ENCODE results near the gene ZFP36L2.

The ZFP36L2 gene

DNA sequence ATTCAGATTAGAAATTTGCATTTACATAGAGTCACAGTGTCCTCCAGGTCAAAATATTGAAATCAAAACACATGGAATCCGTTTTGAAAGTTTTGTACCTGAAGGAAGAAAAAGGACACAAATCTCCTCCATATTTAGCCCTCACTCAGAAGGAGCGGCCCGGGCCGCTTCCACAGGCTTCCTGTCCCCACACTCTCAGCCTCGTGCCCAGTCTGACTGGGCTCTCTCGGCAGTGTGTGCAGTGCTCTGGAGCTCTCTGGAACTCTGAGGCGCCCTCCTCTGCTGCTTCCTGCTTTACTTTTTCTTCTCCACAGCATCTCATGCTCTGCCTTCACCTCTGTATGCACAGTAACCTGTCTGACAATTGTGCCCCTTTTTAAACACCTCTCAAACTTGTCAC is 22.2 kb upstream of the ZFP36L2 start:
- no peak for DNase-seq (ENCODE audit: low read depth in 2 of 2)

GRCh38 chr2:43246641-43247040 is 20.2 kb upstream of the ZFP36L2 start:
- DNase-seq (ENCODE audit: low read depth in 2 of 2), result no peak

- no peak for DNase-seq (ENCODE audit: low read depth in 2 of 2)
Observed at GRCh38 chr2:43241558-43241957, 15.2 kb upstream of the ZFP36L2 start.

DNA sequence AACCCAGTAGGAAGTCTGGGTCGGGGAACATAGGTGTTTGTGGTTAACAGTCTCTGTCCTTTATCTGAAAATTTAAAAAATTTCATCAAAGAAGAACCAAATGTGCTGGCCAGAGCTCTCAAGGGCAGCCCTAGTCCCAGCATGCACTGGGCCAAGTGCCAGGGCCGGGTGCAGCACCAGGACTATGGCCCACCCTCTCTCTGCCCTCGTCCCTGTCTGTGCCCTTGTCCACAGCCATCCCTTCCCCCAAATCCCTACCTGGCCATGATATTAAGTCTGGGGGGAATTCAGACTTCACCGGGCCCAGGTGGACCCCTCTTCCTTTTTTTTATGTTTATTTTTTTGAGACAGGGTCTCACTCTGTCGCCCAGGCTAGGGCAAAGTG is 14.4 kb upstream of the ZFP36L2 start:
- no peak for DNase-seq (ENCODE audit: low read depth in 2 of 2)

DNA sequence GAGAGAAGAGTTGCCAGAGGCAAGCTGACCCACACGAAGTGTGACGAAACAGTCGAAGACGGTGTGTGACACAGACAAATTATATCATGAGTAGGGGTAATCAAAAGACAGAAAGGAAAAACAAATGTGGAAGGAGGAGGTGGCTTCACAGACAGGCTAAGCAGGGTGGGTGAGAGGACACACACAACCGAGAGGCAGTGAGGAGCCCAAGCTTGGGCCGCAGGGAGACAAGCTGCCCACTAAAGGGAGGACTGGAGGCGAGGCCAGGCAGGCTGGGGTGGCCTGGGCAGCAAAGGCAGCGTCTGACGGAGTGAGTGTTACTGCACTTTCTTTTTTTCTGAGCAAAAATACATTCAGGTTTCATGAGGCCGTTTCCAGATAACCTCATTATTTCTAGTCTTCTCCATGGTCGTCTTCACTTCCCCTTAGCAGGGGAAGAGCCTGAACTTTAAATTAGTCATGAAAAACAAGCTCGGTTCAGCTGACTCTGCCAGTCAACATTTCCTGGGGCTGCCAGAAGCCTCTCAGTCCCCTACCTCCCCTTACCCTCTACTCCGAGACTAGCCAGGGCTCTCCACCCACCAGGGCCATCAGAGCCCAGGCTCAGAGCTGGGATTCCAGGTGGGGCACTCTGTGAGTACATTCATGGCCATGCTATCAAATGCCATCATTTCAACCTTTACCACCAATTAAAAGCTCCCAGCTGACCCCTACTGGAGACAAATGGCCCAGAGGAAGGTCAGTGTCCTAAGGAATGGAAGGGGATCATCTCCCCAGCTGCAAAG is 13.8 kb upstream of the ZFP36L2 start:
- DNase-seq (ENCODE audit: low read depth in 2 of 2), result no peak

GRCh38 chr2:43238813-43239212 is 12.4 kb upstream of the ZFP36L2 start:
- DNase-seq (ENCODE audit: low read depth in 2 of 2), result no peak

GRCh38 chr2:43238176-43238575 is 11.8 kb upstream of the ZFP36L2 start:
- no peak for DNase-seq (ENCODE audit: low read depth in 2 of 2)

DNA sequence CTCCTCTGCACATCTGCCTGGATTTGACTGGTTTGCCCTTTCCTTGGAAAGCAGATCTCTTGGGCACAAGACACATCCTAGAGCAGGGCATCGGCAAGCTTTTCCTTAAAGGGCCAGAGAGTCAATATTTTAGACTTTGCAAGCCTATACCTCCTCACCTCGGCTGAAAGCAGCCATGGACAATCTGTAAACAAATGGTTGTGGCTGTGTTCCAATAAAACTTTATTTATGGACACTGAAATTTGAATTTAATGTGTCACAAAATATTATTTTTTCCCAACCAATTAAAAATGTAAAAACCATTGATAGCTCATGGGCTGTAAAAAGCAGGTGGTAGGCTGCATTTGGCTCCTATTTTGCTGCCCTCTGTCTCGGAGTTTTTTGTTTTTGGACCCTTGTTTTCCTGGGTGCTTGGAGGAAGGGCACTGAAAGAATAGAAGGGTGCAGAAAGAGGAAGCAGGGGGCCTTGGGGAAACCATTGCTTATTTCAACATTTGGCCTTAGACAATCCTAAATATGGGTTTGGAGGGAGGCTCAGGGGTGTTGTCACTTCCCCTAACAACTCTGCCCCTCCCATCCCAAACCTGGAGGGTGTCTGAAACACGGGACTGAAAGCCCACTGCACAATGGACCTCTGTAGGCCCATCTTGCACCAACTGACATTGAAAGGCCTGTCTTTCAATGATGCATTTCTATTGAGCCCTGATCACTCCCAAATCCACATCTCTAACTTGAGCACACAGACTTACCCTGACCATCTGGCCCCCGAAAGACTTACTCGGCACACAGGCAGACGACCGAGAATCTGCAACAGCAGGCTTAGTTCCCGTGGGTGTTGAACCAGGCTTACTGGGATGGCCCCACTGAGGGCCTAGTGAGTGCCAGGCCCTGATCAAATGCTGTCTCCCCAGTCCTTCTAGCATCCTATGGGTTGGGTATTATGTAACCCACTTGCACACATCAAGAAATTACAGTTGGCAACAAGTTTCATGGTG is 7.1 kb upstream of the ZFP36L2 start:
- DNase-seq (ENCODE audit: low read depth in 2 of 2), result no peak

GRCh38 chr2:43230951-43231827 is 4.8 kb upstream of the ZFP36L2 start:
- no peak for DNase-seq (ENCODE audit: low read depth in 2 of 2)

GRCh38 chr2:43230351-43230885 is 4.0 kb upstream of the ZFP36L2 start:
- DNase-seq (ENCODE audit: low read depth in 2 of 2), result no peak

- DNase-seq (ENCODE audit: low read depth in 2 of 2), result no peak
Observed at GRCh38 chr2:43228756-43229659, 2.6 kb upstream of the ZFP36L2 start.

GRCh38 chr2:43228321-43228751 is 1.9 kb upstream of the ZFP36L2 start:
- no peak for DNase-seq (ENCODE audit: low read depth in 2 of 2)

GRCh38 chr2:43227830-43228281 is 1.4 kb upstream of the ZFP36L2 start:
- no peak for DNase-seq (ENCODE audit: low read depth in 2 of 2)

GRCh38 chr2:43226955-43227829 is 786 bp upstream of the ZFP36L2 start:
- DNase-seq (ENCODE audit: low read depth in 2 of 2), result peak; percentile 44 to 49

GRCh38 chr2:43225788-43226557 is 433 bp downstream of the ZFP36L2 start:
- DNase-seq (ENCODE audit: low read depth in 2 of 2), result peak; percentile 70 to 75

- peak; percentile 43 to 53 for DNase-seq (ENCODE audit: low read depth in 2 of 2)
Observed at GRCh38 chr2:43225093-43225787, 1.2 kb downstream of the ZFP36L2 start.

GRCh38 chr2:43224571-43225092 is 1.8 kb downstream of the ZFP36L2 start:
- DNase-seq (ENCODE audit: low read depth in 2 of 2), result peak; percentile 30 to 35

Measured in stimulated activated CD8-positive, alpha-beta memory T cell treated with anti-CD3 and anti-CD28 coated beads, Interleukin-15, amount 100 ng/mL, for 48 hours (primary cell).